H1 (cell line): ENCODE data around the gene C1RL. TPM values are rescaled to one million over a fixed set of nuclear protein-coding genes. Genes with fewer than 3 reads are reported as not detected.

Experiments used
- CTCF ChIA-PET: fragments of 300-600 bp; sonication (Branson Sonifier 250); formaldehyde crosslinking; loops from one replicate; lab custom pipeline; 2021; ENCODE audit not compliant: partially characterized antibody; lab: Charles Lee
- POLR2A ChIA-PET: fragments of 300-600 bp; sonication (Branson Sonifier 250); formaldehyde crosslinking; loops from one replicate; lab custom pipeline; 2021; ENCODE audit warnings: inconsistent platforms; ENCODE audit not compliant: partially characterized antibody; lab: Charles Lee
- DNase-seq, 2 experiments: peaks; one replicate each; pipeline versions ENCODE4 v3.0.0 to v3.0.0-alpha.2; 2010 to 2022; ENCODE audit warnings: low spot score in 2 of 2, low read depth in 1 of 2, mixed read lengths in 1 of 2
- FAIRE-seq: peaks from 2 replicates; lab custom pipeline; 2011; peaks lifted over from hg19 to GRCh38; lab: Jason Lieb, UNC
- H2AFZ ChIP-seq: 2 replicates; pipeline ENCODE4 v1.8.1; 2012; ENCODE audit warnings: low read length, inconsistent platforms
- H2AK5ac ChIP-seq: 2 replicates; pipeline ENCODE4 v1.6.1; 2013; ENCODE audit warnings: low read depth, low read length
- H2BK120ac ChIP-seq: replicated peaks from 2 replicates; pipeline ENCODE3; 2013; ENCODE audit warnings: low read depth, low read length, inconsistent platforms
- H2BK12ac ChIP-seq: 2 replicates; pipeline ENCODE4 v1.6.1; 2013; ENCODE audit warnings: low read depth, low read length
- H2BK15ac ChIP-seq: 2 replicates; pipeline ENCODE4 v1.6.1; 2013; ENCODE audit warnings: low read length
- H2BK20ac ChIP-seq: 2 replicates; pipeline ENCODE4 v1.6.1; 2013; ENCODE audit warnings: low read length
- H2BK5ac ChIP-seq: 2 replicates; pipeline ENCODE4 v1.6.1; 2013; ENCODE audit warnings: low read depth, low read length
- H3K14ac ChIP-seq: 2 replicates; pipeline ENCODE4 v1.6.1; 2013; ENCODE audit warnings: inconsistent platforms; ENCODE audit not compliant: insufficient read length
- H3K18ac ChIP-seq: 2 replicates; pipeline ENCODE4 v1.6.1; 2013; ENCODE audit warnings: low read length; ENCODE audit errors: extremely low read depth
- H3K23ac ChIP-seq: 2 replicates; pipeline ENCODE4 v1.6.1; 2013; ENCODE audit warnings: inconsistent platforms; ENCODE audit not compliant: insufficient read length
- H3K23me2 ChIP-seq: 2 replicates; pipeline ENCODE4 v1.6.1; 2013; ENCODE audit warnings: low read depth, low read length
- H3K27ac ChIP-seq: 2 replicates; pipeline ENCODE4 v1.6.1; 2011; ENCODE audit warnings: low read depth, low read length, inconsistent platforms
- H3K27me3 ChIP-seq, 4 experiments: replicated peaks in 1 of 4; 1 replicate in 1 of 4; 2 replicates in 3 of 4; pipeline versions ENCODE4 v1.6.1 to v1.8.1; 2011 to 2013; ENCODE audit warnings: low read length in 3 of 4, mild to moderate bottlenecking in 3 of 4, inconsistent platforms in 2 of 4, mixed read lengths in 2 of 4, moderate library complexity in 1 of 4; ENCODE audit not compliant: control insufficient read depth in 3 of 4, insufficient read depth in 3 of 4; ENCODE audit errors: extremely low read depth in 1 of 4
- H3K36me3 ChIP-seq, 4 experiments: 2 replicates each; pipeline versions ENCODE4 v1.6.1 to v1.8.1; 2011 to 2013; ENCODE audit warnings: mild to moderate bottlenecking in 4 of 4, low read length in 3 of 4, moderate library complexity in 2 of 4, control low read depth in 1 of 4, inconsistent platforms in 1 of 4; ENCODE audit not compliant: insufficient read depth in 4 of 4, control insufficient read depth in 2 of 4
- H3K4ac ChIP-seq: replicated peaks from 2 replicates; pipeline ENCODE3; 2013; ENCODE audit warnings: low read length, low read depth, mixed read lengths, inconsistent platforms; ENCODE audit not compliant: insufficient read length
- H3K4me1 ChIP-seq, 4 experiments: replicated peaks in 1 of 4; 1 replicate in 1 of 4; 2 replicates in 3 of 4; pipeline versions ENCODE4 v1.6.1 to v1.8.1; 2011 to 2013; ENCODE audit warnings: low read length in 3 of 4, inconsistent platforms in 2 of 4, mixed read lengths in 1 of 4; ENCODE audit not compliant: insufficient read depth in 4 of 4, control insufficient read depth in 3 of 4
- H3K4me2 ChIP-seq, 2 experiments: 2 replicates each; pipeline versions ENCODE4 v1.6.1 to v1.8.1; 2011 to 2013; ENCODE audit warnings: low read depth in 2 of 2, low read length in 2 of 2, control low read depth in 1 of 2, inconsistent platforms in 1 of 2, mild to moderate bottlenecking in 1 of 2; ENCODE audit not compliant: insufficient read depth in 1 of 2
- H3K4me3 ChIP-seq, 4 experiments: fragments of 200-600, 300-600 bp in 1 of 4; sonication (generic), shearing (Covaris generic), sonication (Bioruptor Twin) in 1 of 4; 2 replicates each; pipeline versions ENCODE4 v1.5.1 to v1.8.1; 2011 to 2016; ENCODE audit warnings: low read length in 4 of 4, low read depth in 3 of 4, control low read depth in 2 of 4, inconsistent platforms in 2 of 4, mild to moderate bottlenecking in 2 of 4, mixed read lengths in 1 of 4, moderate library complexity in 1 of 4; ENCODE audit not compliant: insufficient read depth in 2 of 4; ENCODE audit errors: extremely low read depth in 1 of 4
- H3K56ac ChIP-seq: replicated peaks from 2 replicates; pipeline ENCODE3; 2013; ENCODE audit warnings: low read depth, mild to moderate bottlenecking, mixed read lengths, low read length, inconsistent platforms; ENCODE audit not compliant: insufficient read length
- H3K79me1 ChIP-seq: 2 replicates; pipeline ENCODE4 v1.6.1; 2013; ENCODE audit warnings: low read depth, low read length, control low read depth
- H3K79me2 ChIP-seq, 2 experiments: 2 replicates each; pipeline versions ENCODE4 v1.6.1 to v1.8.1; 2012 to 2013; ENCODE audit warnings: low read length in 2 of 2, mild to moderate bottlenecking in 2 of 2, inconsistent platforms in 1 of 2; ENCODE audit not compliant: insufficient read depth in 2 of 2, control insufficient read depth in 1 of 2
- H3K9ac ChIP-seq, 4 experiments: replicated peaks in 1 of 4; 1 replicate in 1 of 4; 2 replicates in 3 of 4; pipeline versions ENCODE4 v1.6.1 to v1.8.1; 2011 to 2013; ENCODE audit warnings: low read depth in 3 of 4, low read length in 3 of 4, control low read depth in 2 of 4, mild to moderate bottlenecking in 2 of 4, moderate library complexity in 2 of 4, inconsistent platforms in 1 of 4; ENCODE audit errors: extremely low read depth in 1 of 4
- H3K9me3 ChIP-seq, 2 experiments: 2 replicates each; pipeline versions ENCODE4 v1.6.1 to v1.8.1; 2012 to 2013; ENCODE audit warnings: mild to moderate bottlenecking in 2 of 2, moderate library complexity in 2 of 2, control low read depth in 1 of 2, inconsistent platforms in 1 of 2, low read depth in 1 of 2, low read length in 1 of 2, mixed read lengths in 1 of 2; ENCODE audit not compliant: insufficient read depth in 2 of 2
- H4K20me1 ChIP-seq, 2 experiments: replicated peaks in 1 of 2; 2 replicates each; pipeline versions ENCODE3 to v1.8.1; 2011 to 2013; ENCODE audit warnings: inconsistent platforms in 2 of 2, low read length in 2 of 2, mild to moderate bottlenecking in 1 of 2; ENCODE audit not compliant: insufficient read depth in 2 of 2, control insufficient read depth in 1 of 2
- H4K5ac ChIP-seq: 2 replicates; pipeline ENCODE4 v1.6.1; 2013; ENCODE audit warnings: low read length, low read depth, mixed read lengths, inconsistent platforms; ENCODE audit not compliant: insufficient read length
- H4K8ac ChIP-seq: 2 replicates; pipeline ENCODE4 v1.8.0; 2013; ENCODE audit warnings: mild to moderate bottlenecking, moderate library complexity, low read length, inconsistent platforms; ENCODE audit not compliant: insufficient read depth; ENCODE audit errors: extremely low read depth
- H4K91ac ChIP-seq: replicated peaks from 2 replicates; pipeline ENCODE3; 2013; ENCODE audit warnings: low read length, mixed read lengths, inconsistent platforms; ENCODE audit not compliant: insufficient read length
- BCL11A ChIP-seq, 2 experiments: IDR thresholded peaks; one replicate each; pipeline ENCODE4 v1.6.1; 2011; ENCODE audit warnings: low read depth in 2 of 2, low read length in 2 of 2, mild to moderate bottlenecking in 2 of 2
- CBX5 ChIP-seq: fragments of 300-800, 300-1000 bp; sonication (generic); IDR thresholded peaks from 2 replicates; pipeline ENCODE4 v1.7.1; 2016; ENCODE audit warnings: antibody characterized with exemption, low read length, low read depth
- CHD2 ChIP-seq: IDR thresholded peaks from 2 replicates; pipeline ENCODE4 v1.6.1; 2012; ENCODE audit warnings: low read length, improper control_type of control experiment
- EZH2 ChIP-seq: fragments of 200-600 bp; sonication (generic); IDR thresholded peaks from 2 replicates; pipeline ENCODE4 v1.7.1; 2012; ENCODE audit warnings: low read depth, mild to moderate bottlenecking, moderate library complexity, low read length, inconsistent platforms; ENCODE audit not compliant: severe bottlenecking
- PHF8 ChIP-seq: fragments of 200-600 bp; sonication (generic); conservative IDR thresholded peaks from 2 replicates; pipeline ENCODE4 v1.7.1; 2012; ENCODE audit warnings: low read depth, mild to moderate bottlenecking, inconsistent platforms, low read length, moderate library complexity
- RNF2 ChIP-seq: fragments of 200-900, 300-1000 bp; sonication (generic); IDR thresholded peaks from 2 replicates; pipeline ENCODE4 v1.7.1; 2016; ENCODE audit warnings: borderline replicate concordance, low read depth, mild to moderate bottlenecking, antibody characterized with exemption, low read length; ENCODE audit not compliant: poor library complexity, severe bottlenecking; ENCODE audit errors: missing control alignments
- SIN3A ChIP-seq, 2 experiments: IDR thresholded peaks in 1 of 2; conservative IDR thresholded peaks in 1 of 2; 2 replicates each; pipeline ENCODE4 v1.6.1; 2011 to 2012; ENCODE audit warnings: low read length in 2 of 2, improper control_type of control experiment in 1 of 2, low read depth in 1 of 2, mild to moderate bottlenecking in 1 of 2
- SIRT6 ChIP-seq: IDR thresholded peaks from one replicate; pipeline ENCODE4 v1.7.1; 2012; ENCODE audit warnings: low read length, inconsistent platforms
- SIX5 ChIP-seq: IDR thresholded peaks from 2 replicates; pipeline ENCODE4 v1.6.1; 2011; ENCODE audit warnings: mild to moderate bottlenecking, low read depth, low read length
- SP2 ChIP-seq: IDR thresholded peaks from 2 replicates; pipeline ENCODE4 v1.6.1; 2012; ENCODE audit warnings: mild to moderate bottlenecking, low read length, inconsistent platforms
- SUZ12 ChIP-seq: fragments of 200-600 bp; sonication (generic); IDR thresholded peaks from 2 replicates; pipeline ENCODE4 v1.6.1; 2012; ENCODE audit warnings: mild to moderate bottlenecking, inconsistent platforms, low read length, moderate library complexity, mixed read lengths
- TBP ChIP-seq: IDR thresholded peaks from 2 replicates; pipeline ENCODE4 v1.6.1; 2011; ENCODE audit warnings: low read depth, low read length, improper control_type of control experiment
- YY1 ChIP-seq: IDR thresholded peaks from 2 replicates; pipeline ENCODE4 v1.6.1; 2011; ENCODE audit warnings: low read depth, mild to moderate bottlenecking, low read length
- ZNF274 ChIP-seq: IDR thresholded peaks from 2 replicates; pipeline ENCODE4 v1.7.0; 2012; ENCODE audit warnings: low read length, borderline replicate concordance; ENCODE audit errors: extremely low read depth
- WGBS, 2 experiments: shearing (Covaris generic) in 1 of 2; methylation state at CpG; one replicate each; pipeline versions ENCODE4 v1.1.6 to v1.1.7; 2013 to 2015; ENCODE audit warnings: low lambda C conversion rate in 2 of 2, mixed read lengths in 2 of 2, inconsistent platforms in 1 of 2, low coverage in 1 of 2, missing lambda C conversion rate in 1 of 2; ENCODE audit not compliant: insufficient replicate concordance in 2 of 2, insufficient coverage in 1 of 2, insufficient read length in 1 of 2; ENCODE audit errors: extremely low coverage in 1 of 2, missing lambda C conversion rate in 1 of 2; 5-methylcytosine and 5-hydroxymethylcytosine counted together
- polyA plus RNA-seq, 7 experiments: library from polyadenylated mRNA; depleted of rRNA in 3 of 7; stranded (reverse) in 5 of 7; unstranded in 2 of 7; fragments of >200 nt in 5 of 7; fragments of 200-250 nt in 2 of 7; gene quantifications; 1 replicate in 5 of 7; 2 replicates in 1 of 7; 4 replicates in 1 of 7; pipeline versions ENCODE4 v1.2.1 to v1.2.3, GENCODE V29; 2011 to 2013; ENCODE audit warnings: missing spikeins in 2 of 7, mixed read lengths in 2 of 7
- total RNA-seq: library from RNA; stranded (reverse); fragmentation: NEBNext Ultra II Directional; extraction: Animal tissue kit (Norgen Biotek cat#: 25700); gene quantifications from 2 replicates; pipeline ENCODE4 v1.2.1, GENCODE V29; 2021

C1RL gene
- total and polyA plus RNA-seq, 2 of the 8 experiments (the other 6 are each of a cell fraction or from before 2014, with no cell fraction given) = 11.4 to 15.5 TPM

GRCh38 chr12:7092986-7093460, 16.0 kb downstream of the C1RL start:
- Histone ChIP-seq H2AFZ (no peak overlapping the region), H4K5ac (no peak overlapping the region), H3K79me1 (no peaks in the 10 kb centered on the region), H3K4ac (no peak overlapping the region), H3K9me3 (no peaks in the 10 kb centered on the region), H3K36me3 (no peaks in the 10 kb centered on the region), H2BK20ac (no peak overlapping the region), H2BK15ac (no peak overlapping the region), H3K9ac (no peak overlapping the region), H3K4me1 (peaks cover 7 to 21% (median 16%) of the 10 kb centered on the region in 4 experiments), H3K23ac (no peak overlapping the region), H4K91ac (no peak overlapping the region), H4K20me1 (peaks cover 0 to 3% of the 10 kb centered on the region in 2 experiments), H2AK5ac (no peak overlapping the region), H3K4me3 (no peak overlapping the region), H3K18ac (no peak overlapping the region), H2BK120ac (no peak overlapping the region), H3K23me2 (peaks cover 1% of the 10 kb centered on the region; the same call in 1 of the 2 replicates), H3K27ac (no peak overlapping the region), H3K27me3 (no peaks in the 10 kb centered on the region; a peak in 1 of 7 replicates), H2BK5ac (0 out of 2 replicates have a peak overlapping the region, but pooled peaks have one; percentile 30), H3K56ac (no peak overlapping the region), H4K8ac (no peak overlapping the region), H3K14ac (no peak overlapping the region), H2BK12ac (no peak overlapping the region), H3K79me2 (no peaks in the 10 kb centered on the region), H3K4me2 (no peak overlapping the region; a peak in 1 of 4 replicates)
- FAIRE-seq (no peak), DNase-seq (no peak)
- ChIA-PET POLR2A (interaction anchor here (0.9 to 5.6 kb wide), 7 partner anchors 9 to 149 kb away, joined by 3 to 42 read pairs (median 5); partner anchors contain the start of genes C12orf57, C1RL, LPCAT3 and RNU7-1), CTCF (interaction anchor here (0.6 to 4.0 kb wide), 21 partner anchors 8 to 169 kb away, joined by 3 to 34 read pairs (median 3); partner anchors contain the start of genes C1RL and LPCAT3)
- WGBS, 2 experiments = 93% methylated on average over 7 of the region's 8 CpGs; no CpG with 5 or more reads in 1 of the 2 experiments
- TF ChIP-seq CHD2 = no peak
- TF ChIP-seq EZH2 = no peak
- no peak for TF ChIP-seq SIX5
- TF ChIP-seq SIN3A (conservative IDR thresholded peaks at IDR 0.05 in 1 of 2, IDR thresholded peaks at IDR 0.05 in 1 of 2; ENCODE audit: low read depth in 1 of 2, low read length in 2 of 2) = no peak
- no peak for TF ChIP-seq RNF2
- no peak for TF ChIP-seq BCL11A (IDR thresholded peaks at IDR 0.05; ENCODE audit: low read depth in 2 of 2, low read length in 2 of 2)
- TF ChIP-seq SP2 = no peak
- no peak for TF ChIP-seq YY1
- TF ChIP-seq PHF8 = no peak
- TF ChIP-seq ZNF274 = no peak
- no peak for TF ChIP-seq SIRT6
- no peak for TF ChIP-seq SUZ12
- no peak for TF ChIP-seq CBX5
- TF ChIP-seq TBP = no peak
